G401 (cell line): ENCODE measurements around the gene PSAP. TPM values are rescaled to one million over a fixed set of nuclear protein-coding genes. Genes with fewer than 3 reads are reported as not detected.

Experiments
- DNase-seq: peaks from one replicate; pipeline ENCODE4 v3.0.0-alpha.2; 2015; ENCODE audit warnings: low spot score
- in situ Hi-C: cut with HindIII; loops from 2 replicates; pipeline ENCODE4 v1.10.0; 2016; ENCODE audit warnings: low sequenced_read_pairs, mixed read lengths
- total RNA-seq: library from RNA; depleted of rRNA; stranded (reverse); fragments of >200 nt; shearing (Covaris generic); gene quantifications from 2 replicates; pipeline ENCODE4 v1.2.3, GENCODE V29; 2014

PSAP gene
- total RNA-seq, 1 experiment from 2014 or later = 582 TPM

GRCh38 chr10:71848325-71849275, 2.5 kb downstream of the PSAP start:
- no peak for DNase-seq
- in situ Hi-C loops = no loop called here

GRCh38 chr10:71847418-71847817, 3.6 kb downstream of the PSAP start:
- in situ Hi-C loops = no loop called here
- no peak for DNase-seq

GRCh38 chr10:71846816-71847215, 4.2 kb downstream of the PSAP start:
- in situ Hi-C loops = no loop called here
- no peak for DNase-seq

- peak; percentile 92 for DNase-seq
- in situ Hi-C loops = no loop called here
Measured at GRCh38 chr10:71845410-71846405, 5.3 kb downstream of the PSAP start.

GRCh38 chr10:71844695-71845094, 6.4 kb downstream of the PSAP start:
- in situ Hi-C loops = no loop called here
- no peak for DNase-seq

DNA sequence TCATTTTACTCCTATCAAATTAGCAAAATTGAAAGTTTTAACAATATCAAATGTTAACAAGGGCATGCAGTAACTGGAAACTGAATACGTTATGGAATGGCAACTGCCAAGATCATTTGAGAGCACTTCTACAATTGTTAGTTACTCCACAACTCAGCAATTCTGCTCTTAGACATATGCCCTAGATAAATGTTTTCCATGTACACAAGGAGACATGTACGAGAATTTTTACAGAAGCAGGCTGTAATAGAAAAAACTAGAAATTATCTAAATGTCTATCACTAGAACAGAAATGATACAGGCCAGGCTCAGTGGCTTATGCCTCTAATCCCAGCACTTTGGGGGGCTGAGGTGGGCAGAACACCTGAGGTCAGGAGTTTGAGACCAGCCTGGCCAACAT, 7.0 kb downstream of the PSAP start:
- in situ Hi-C loops = no loop called here

GRCh38 chr10:71842856-71843686, 8.0 kb downstream of the PSAP start:
- in situ Hi-C loops = no loop called here
- peak; percentile 75 for DNase-seq

More for the DNA sequence above, 7.0 kb downstream of the PSAP start:
- DNase-seq = no peak

GRCh38 chr10:71842422-71842821, 8.6 kb downstream of the PSAP start:
- in situ Hi-C loops = no loop called here
- no peak for DNase-seq

- in situ Hi-C loops = no loop called here
- no peak for DNase-seq
Measured at GRCh38 chr10:71840958-71841335, 10.1 kb downstream of the PSAP start.

DNA sequence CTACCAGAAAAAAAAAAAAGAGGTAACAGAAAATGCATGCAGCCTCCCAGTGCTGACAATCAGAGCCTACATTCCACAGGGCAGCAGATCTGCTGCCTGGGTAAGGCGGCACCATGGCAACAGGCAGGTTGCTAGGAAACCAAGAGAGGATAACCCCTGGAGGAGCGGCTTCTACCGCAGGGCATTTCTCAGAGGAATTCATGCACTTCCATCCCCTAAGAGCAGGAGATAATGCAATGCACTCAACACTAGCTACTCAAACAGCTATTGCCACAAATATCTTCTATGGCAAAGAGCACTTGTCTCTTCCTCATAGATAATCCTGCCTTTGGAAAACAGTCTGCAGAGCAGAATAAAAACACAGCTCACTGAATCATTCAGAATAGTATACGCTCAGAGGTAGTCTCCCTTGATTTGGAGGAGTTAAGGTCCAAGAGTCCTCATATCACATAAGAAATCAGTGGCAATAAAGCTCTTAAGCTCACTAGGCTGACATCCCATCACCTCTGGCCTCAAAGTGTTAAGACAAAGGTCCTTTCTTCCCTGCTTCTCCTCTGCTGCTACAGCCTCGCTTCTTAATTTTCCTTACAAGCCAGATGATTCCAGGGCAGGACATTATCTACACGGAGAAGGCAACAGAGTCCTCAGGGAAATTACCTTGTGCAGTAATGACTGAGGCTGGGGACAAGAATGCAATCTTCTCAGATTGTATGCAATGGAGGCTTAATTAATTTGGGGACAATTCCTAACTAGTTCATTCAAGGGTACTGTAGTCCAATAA, 10.7 kb downstream of the PSAP start:
- in situ Hi-C loops = no loop called here
- peak; percentile 95 for DNase-seq

GRCh38 chr10:71838264-71839211, 12.5 kb downstream of the PSAP start:
- DNase-seq = no peak
- in situ Hi-C loops = no loop called here

DNA sequence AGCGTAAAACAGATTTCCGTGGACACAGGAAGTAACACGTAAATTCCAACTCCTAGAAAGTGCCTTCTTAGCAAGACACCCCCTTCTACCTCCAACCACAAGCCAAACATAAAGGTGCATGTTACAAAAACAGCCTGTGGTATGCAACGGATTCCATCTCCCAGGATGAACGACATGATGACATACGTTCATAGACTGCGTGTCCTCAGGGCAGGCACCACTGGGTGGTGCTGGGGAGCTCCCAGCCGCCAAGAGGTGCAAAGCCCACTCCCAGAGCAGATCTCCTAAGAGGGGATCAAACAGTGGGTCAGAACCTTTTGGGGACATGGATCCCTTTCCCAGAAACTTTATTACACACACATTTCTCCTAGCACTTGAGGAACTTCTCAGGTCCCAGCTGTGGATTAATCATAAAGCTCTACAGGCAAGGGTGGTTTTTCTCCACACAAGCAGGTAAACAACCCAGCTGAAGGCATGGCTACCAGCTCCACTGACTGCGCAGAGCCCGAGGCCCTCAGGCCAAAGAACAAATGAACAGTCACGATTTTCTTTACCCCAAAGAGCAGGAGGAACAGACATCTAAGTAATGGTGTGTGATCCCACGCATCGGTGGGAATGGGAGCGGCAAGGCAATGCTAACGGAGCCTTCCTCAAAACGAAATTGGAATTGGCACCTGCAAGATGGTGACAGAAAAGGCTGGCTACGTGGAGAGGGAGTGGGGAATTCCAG, 13.8 kb downstream of the PSAP start:
- DNase-seq = no peak
- in situ Hi-C loops = no loop called here

DNA sequence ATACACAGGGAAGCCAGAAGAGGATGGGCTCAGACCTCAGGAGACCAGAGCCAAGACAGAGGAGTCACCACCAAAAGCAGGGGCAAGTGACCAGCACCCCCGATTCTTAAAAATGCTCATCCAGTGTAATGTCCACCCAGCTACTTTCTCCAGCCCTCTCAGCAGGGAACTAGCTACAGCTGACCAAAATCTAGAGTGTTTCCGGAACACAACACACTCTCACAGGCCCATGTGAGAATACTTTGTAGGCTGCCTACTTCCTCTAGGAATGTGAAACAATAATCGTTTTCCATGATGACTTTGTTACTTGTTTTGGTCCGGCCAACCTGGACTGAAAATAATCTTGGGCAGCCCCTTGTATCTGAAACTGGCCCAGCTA, 14.5 kb downstream of the PSAP start:
- no peak for DNase-seq
- in situ Hi-C loops = no loop called here

DNA sequence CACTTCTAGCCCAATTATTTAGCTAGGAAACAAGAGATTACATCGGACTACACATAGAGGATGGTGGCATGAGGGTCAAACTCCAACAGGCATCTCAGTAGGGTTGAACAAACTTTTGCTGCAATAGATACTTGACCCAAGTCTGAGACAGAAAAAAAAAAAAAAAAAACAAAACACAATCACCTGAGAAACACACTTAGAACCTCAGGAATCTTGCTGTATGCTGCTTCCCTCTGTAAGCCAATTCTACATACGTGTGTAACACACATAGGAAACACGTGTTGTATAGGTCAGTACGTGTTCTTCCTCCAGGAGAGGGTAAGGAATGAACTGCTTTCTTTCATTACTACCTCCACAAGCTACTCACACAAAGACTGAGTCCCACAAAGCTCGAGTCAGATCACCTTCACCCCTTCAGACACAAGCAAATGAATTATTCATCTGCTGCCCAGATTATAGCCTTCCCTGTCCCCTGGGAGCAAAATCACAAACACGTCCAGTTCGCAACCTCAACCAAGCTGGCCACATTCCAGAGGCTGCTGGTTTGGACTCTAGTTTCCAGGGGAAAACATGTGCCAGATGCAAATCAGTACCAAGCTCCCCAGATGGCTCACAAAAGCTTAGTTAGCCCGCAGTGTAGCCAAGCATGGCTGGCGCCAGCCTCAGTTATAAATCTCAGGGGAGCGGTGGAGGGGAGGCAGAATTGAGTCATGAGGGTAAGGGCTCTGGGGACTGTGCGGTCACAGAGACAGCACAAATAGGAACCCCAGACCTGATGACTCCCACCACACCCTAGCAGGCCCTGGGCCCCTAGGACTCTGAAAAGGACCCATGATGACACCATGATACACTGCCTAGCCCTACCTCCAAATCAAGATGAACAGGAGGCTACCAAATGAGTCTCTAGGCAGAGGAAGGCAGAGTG, 15.1 kb downstream of the PSAP start:
- DNase-seq = no peak
- in situ Hi-C loops = no loop called here

- no peak for DNase-seq
- in situ Hi-C loops = no loop called here
Measured at GRCh38 chr10:71834343-71834674, 16.7 kb downstream of the PSAP start.
